Measurements from ENCODE around the gene NFX1.
A peak's percentile ranks its signal among the peaks of the same experiment; 100 is the strongest.

NFX1 gene

DNA sequence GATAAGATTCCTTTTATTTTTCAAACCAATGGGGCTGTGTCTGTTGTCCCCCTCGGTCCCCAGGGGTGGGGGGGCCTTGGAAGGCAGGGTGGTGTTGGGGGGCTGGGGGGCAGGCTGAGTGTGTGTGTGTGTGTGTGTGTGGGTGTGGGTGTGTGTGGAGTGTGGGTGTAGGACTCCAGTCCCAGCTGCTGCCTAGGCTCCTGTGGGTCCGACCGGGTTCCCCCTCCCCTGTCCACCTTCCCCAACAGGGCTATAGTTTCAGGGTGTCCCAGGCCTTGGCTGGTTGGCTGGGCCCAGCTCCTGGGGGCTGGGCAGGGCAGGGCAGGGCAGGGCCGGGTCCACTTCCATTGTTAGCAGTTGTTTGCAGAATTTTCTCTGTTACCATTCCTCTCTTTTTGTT is 2.1 kb upstream of the NFX1 start:
- DNase-seq (ENCODE audit: low read depth in 1 of 2, low spot score in 1 of 2), result no peak
- no peak for TF ChIP-seq SPI1 (IDR thresholded peaks at IDR 0.05; ENCODE audit: borderline replicate concordance, low read depth)
- no peak for TF ChIP-seq POLR2AphosphoS5 (IDR thresholded peaks at IDR 0.05; ENCODE audit: low read depth)
- no peak for TF ChIP-seq REST (IDR thresholded peaks at IDR 0.05; ENCODE audit: insufficient replicate concordance, low read depth)
- TF ChIP-seq GABPA (IDR thresholded peaks at IDR 0.05; ENCODE audit: low read depth), result no peak
- TF ChIP-seq, protein P1, sequence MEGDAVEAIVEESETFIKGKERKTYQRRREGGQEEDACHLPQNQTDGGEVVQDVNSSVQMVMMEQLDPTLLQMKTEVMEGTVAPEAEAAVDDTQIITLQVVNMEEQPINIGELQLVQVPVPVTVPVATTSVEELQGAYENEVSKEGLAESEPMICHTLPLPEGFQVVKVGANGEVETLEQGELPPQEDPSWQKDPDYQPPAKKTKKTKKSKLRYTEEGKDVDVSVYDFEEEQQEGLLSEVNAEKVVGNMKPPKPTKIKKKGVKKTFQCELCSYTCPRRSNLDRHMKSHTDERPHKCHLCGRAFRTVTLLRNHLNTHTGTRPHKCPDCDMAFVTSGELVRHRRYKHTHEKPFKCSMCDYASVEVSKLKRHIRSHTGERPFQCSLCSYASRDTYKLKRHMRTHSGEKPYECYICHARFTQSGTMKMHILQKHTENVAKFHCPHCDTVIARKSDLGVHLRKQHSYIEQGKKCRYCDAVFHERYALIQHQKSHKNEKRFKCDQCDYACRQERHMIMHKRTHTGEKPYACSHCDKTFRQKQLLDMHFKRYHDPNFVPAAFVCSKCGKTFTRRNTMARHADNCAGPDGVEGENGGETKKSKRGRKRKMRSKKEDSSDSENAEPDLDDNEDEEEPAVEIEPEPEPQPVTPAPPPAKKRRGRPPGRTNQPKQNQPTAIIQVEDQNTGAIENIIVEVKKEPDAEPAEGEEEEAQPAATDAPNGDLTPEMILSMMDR (IDR thresholded peaks at IDR 0.05; ENCODE audit: insufficient read depth, low read length), result no peak
- H3K27ac ChIP-seq (replicated peaks), result no peak overlapping the region; the same call in 1 of the 2 replicates
- no peaks in the 10 kb centered on the region for H3K27me3 ChIP-seq (ENCODE audit: insufficient read depth, poor library complexity, severe bottlenecking)
- no peak overlapping the region for H3K4me3 ChIP-seq (replicated peaks; ENCODE audit: insufficient read depth, low read length)

- Histone ChIP-seq H3K27ac (replicated peaks) (peak overlapping the region; percentile 95), H3K4me3 (replicated peaks; ENCODE audit: insufficient read depth, low read length) (no peak overlapping the region), H3K27me3 (ENCODE audit: insufficient read depth, poor library complexity, severe bottlenecking) (no peaks in the 10 kb centered on the region)
- TF ChIP-seq, protein P1 (IDR thresholded peaks at IDR 0.05; ENCODE audit: insufficient read depth, low read length), result no peak
- no peak for TF ChIP-seq POLR2AphosphoS5 (IDR thresholded peaks at IDR 0.05; ENCODE audit: low read depth)
- no peak for TF ChIP-seq GABPA (IDR thresholded peaks at IDR 0.05; ENCODE audit: low read depth)
- TF ChIP-seq SPI1 (IDR thresholded peaks at IDR 0.05; ENCODE audit: borderline replicate concordance, low read depth), result no peak
- TF ChIP-seq REST (IDR thresholded peaks at IDR 0.05; ENCODE audit: insufficient replicate concordance, low read depth), result no peak
- DNase-seq (ENCODE audit: low read depth in 1 of 2, low spot score in 1 of 2), result no peak
Measured at GRCh38 chr9:33288828-33289483, 1.4 kb upstream of the NFX1 start.

DNA sequence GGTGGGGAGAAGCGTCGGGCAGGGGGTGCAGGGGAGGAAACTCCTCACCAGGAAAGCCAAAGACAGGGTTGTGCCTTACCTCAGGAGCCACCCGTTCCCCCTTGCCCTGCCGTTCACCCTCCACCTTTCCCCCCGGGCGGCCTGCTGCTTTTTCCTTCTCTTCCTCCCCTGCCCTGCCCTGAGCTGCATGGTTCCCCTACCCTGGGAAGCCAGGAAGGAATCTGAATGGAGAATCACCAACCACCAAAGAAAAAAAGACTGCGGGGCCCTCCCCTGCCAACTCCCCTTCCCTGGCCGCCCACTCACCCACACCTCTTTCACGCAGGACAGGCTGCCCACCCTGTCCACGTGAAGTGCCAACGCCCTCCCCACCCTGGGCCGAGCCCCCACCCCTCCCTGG is 820 bp upstream of the NFX1 start:
- H3K27ac ChIP-seq (replicated peaks), result peak overlapping the region; percentile 95
- TF ChIP-seq POLR2AphosphoS5 (IDR thresholded peaks at IDR 0.05; ENCODE audit: low read depth) (no peak), GABPA (IDR thresholded peaks at IDR 0.05; ENCODE audit: low read depth) (no peak), SPI1 (IDR thresholded peaks at IDR 0.05; ENCODE audit: borderline replicate concordance, low read depth) (no peak), REST (IDR thresholded peaks at IDR 0.05; ENCODE audit: insufficient replicate concordance, low read depth) (no peak)
- TF ChIP-seq, protein P1 (IDR thresholded peaks at IDR 0.05; ENCODE audit: insufficient read depth, low read length), result no peak
- H3K27me3 ChIP-seq (ENCODE audit: insufficient read depth, poor library complexity, severe bottlenecking), result no peaks in the 10 kb centered on the region
- peak in 1 of 2 experiments; percentile 14 for DNase-seq (ENCODE audit: low read depth in 1 of 2, low spot score in 1 of 2)
- no peak overlapping the region; the same call in 1 of the 2 replicates for H3K4me3 ChIP-seq (replicated peaks; ENCODE audit: insufficient read depth, low read length)

Measured in HL-60 (cell line).